WTC11 (cell line): ENCODE measurements around the gene LHB. TPM values are rescaled to one million over a fixed set of nuclear protein-coding genes. Genes with fewer than 3 reads are reported as not detected.
"Not testable (repeated sequence)": the region's sequence is repeated elsewhere in the genome, so short reads cannot be mapped to it uniquely, and the experiment has no call there.

Experiments used
- ATAC-seq: fragments of 200-7000 bp; cut with Tn5 transposase; 2 replicates; pipeline ENCODE4 v1.10.0; 2021; ENCODE audit warnings: mild to moderate bottlenecking, moderate library complexity
- CTCF ChIA-PET: fragments of 300-600 bp; sonication (Branson Sonifier 250); formaldehyde crosslinking; loops from one replicate; lab custom pipeline; 2021; ENCODE audit warnings: antibody characterized with exemption; lab: Charles Lee
- POLR2A ChIA-PET: fragments of 350-600 bp; sonication (Branson Sonifier 250); formaldehyde crosslinking; loops from one replicate; lab custom pipeline; 2021; ENCODE audit warnings: antibody characterized with exemption; lab: Charles Lee
- DNase-seq: peaks from one replicate; pipeline ENCODE4 v3.0.0; 2021; ENCODE audit warnings: low spot score
- H3K27ac Mint-ChIP-seq: 2 replicates; pipeline ENCODE4 v1.8.0; 2021; ENCODE audit warnings: mixed read lengths
- H3K27me3 Mint-ChIP-seq: 2 replicates; pipeline ENCODE4 v1.8.0; 2021; ENCODE audit warnings: low read depth, mild to moderate bottlenecking, moderate library complexity, mixed read lengths
- H3K36me3 Mint-ChIP-seq: 2 replicates; pipeline ENCODE4 v1.8.0; 2021; ENCODE audit warnings: mixed read lengths
- H3K4me1 Mint-ChIP-seq: 2 replicates; pipeline ENCODE4 v1.8.0; 2022; ENCODE audit warnings: mixed read lengths
- H3K4me3 Mint-ChIP-seq: 2 replicates; pipeline ENCODE4 v1.8.0; 2021; ENCODE audit warnings: mild to moderate bottlenecking, moderate library complexity, mixed read lengths
- H3K9me3 Mint-ChIP-seq: 2 replicates; pipeline ENCODE4 v1.8.0; 2021; ENCODE audit warnings: mixed read lengths
- SMAD3 ChIP-seq: sonication (generic); formaldehyde crosslinking; IDR thresholded peaks from 2 replicates; pipeline ENCODE4 v1.8.0; 2022; ENCODE audit warnings: missing genetic modification reagents, mild to moderate bottlenecking, borderline replicate concordance
- ZBTB21 ChIP-seq: sonication (generic); formaldehyde crosslinking; IDR thresholded peaks from 2 replicates; pipeline ENCODE4 v1.8.1; 2023; ENCODE audit warnings: mild to moderate bottlenecking, missing genetic modification reagents, borderline replicate concordance
- ZMAT4 ChIP-seq: fragments of 250-450 bp; sonication (Bioruptor Pico); IDR thresholded peaks from 2 replicates; pipeline ENCODE4 v1.9.0; 2021; ENCODE audit warnings: mild to moderate bottlenecking
- ZNF263 ChIP-seq: sonication (generic); formaldehyde crosslinking; IDR thresholded peaks from 2 replicates; pipeline ENCODE4 v1.8.1; 2022; ENCODE audit warnings: low read depth, mild to moderate bottlenecking, moderate library complexity, missing genetic modification reagents
- ZNF396 ChIP-seq: fragments of 250-450 bp; sonication (Bioruptor Pico); IDR thresholded peaks from 2 replicates; pipeline ENCODE4 v1.8.0; 2021; ENCODE audit warnings: mild to moderate bottlenecking, moderate library complexity, borderline replicate concordance
- total RNA-seq: library from RNA; stranded (reverse); gene quantifications from 3 replicates; pipeline ENCODE4 v1.2.3, GENCODE V29; 2021
- TF ChIP-seq, protein P1 (sequence below): sonication (generic); formaldehyde crosslinking; IDR thresholded peaks from 2 replicates; pipeline ENCODE4 v1.8.1; 2022; ENCODE audit warnings: missing genetic modification reagents, borderline replicate concordance

Gene LHB
- total RNA-seq, 1 experiment from 2014 or later = not detected

DNA sequence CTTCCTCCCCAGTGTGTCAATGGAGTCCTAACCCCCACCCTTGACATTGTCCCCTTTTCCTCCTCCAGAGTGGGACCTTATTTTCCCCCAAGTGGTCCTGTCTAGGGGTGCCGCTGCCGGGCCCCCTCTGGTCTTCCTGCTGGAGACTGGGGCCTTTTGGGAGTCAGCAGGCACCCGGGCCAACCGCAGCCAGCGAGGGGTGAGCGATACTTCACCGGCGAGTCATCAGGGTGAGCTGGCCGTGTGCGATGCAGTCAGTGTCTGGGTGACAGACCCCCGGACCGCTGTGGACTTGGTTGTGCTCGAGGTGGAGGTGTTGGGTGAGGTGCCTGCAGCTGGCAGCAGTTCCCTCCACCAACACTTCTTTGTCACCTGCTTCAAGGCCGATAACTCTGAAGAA is 12.9 kb upstream of the LHB start:
- POLR2A ChIA-PET, H3K36me3 Mint-ChIP-seq, H3K4me3 Mint-ChIP-seq, DNase-seq, H3K9me3 Mint-ChIP-seq, ATAC-seq, H3K27ac Mint-ChIP-seq, H3K4me1 Mint-ChIP-seq: not testable (repeated sequence)
- CTCF ChIA-PET = interaction anchor here (1.5 kb wide), 1 partner anchor 30 kb away, joined by 4 read pairs; no protein-coding TSS in a partner anchor
- H3K27me3 Mint-ChIP-seq = peaks cover 37% of the 10 kb centered on the region

DNA sequence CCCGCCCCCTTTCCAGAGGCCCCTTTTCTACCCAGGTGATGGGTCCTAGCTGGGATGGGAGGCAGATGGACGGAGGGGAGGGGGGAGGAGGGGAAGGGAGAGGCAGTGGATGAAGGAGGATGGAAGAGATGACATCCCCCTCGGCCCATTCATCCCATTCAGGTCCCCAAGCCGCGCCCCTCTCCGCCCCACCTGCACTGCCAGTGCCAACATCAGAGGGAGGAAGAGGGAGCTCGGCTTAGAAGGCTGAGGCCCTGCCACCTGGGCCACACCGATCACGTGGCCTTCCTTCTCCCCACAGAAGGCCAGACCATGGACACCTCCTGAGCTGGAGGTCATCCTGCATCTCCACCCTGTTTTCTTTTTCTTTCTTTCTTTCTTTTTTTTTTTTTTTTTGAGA is 11.8 kb upstream of the LHB start:
- DNase-seq, ATAC-seq, H3K36me3 Mint-ChIP-seq, POLR2A ChIA-PET, H3K4me3 Mint-ChIP-seq, H3K4me1 Mint-ChIP-seq, H3K9me3 Mint-ChIP-seq, H3K27ac Mint-ChIP-seq: not testable (repeated sequence)
- CTCF ChIA-PET = interaction anchor here (0.7 to 2.0 kb wide), 5 partner anchors 9 to 197 kb away, joined by 3 to 6 read pairs (median 4); no protein-coding TSS in a partner anchor
- peaks cover 37% of the 10 kb centered on the region for H3K27me3 Mint-ChIP-seq

DNA sequence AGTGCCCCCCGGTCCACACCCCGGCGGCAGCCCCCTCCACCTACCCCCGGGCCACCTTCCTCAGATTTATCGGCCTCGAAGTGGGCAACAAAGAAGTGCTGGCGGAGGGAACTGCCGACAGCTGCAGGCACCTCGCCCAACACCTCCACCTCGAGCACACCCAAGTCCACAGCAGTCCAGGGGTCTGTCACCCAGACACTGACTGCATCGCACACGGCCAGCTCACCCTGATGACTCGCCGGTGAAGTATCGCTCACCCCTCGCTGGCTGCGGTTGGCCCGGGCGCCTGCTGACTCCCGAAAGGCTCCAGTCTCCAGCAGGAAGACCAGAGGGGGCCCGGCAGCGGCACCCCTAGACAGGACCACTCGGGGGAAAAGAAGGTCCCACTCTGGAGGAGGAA is 8.7 kb upstream of the LHB start:
- not testable (repeated sequence) for H3K4me3 Mint-ChIP-seq

DNA sequence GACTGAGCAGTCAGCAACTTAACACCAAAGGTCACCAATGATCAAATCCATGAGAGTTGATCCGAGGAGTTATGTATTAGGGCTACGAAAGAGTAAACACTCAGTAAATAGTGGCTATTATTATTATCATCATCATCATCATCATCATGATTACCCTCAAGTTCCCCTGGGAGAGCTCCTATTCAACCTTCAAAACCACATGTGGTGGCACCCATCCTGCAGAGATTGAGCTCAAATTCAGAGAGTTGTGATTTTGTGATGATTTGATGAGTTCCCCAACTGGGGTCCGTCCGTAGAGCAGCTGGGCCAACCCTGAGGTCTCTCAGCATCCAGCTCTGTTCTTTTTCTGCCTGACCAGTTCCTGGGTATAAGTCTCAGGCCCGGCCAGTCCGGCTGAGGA is 8.2 kb upstream of the LHB start:
- H3K27ac Mint-ChIP-seq, H3K4me3 Mint-ChIP-seq, H3K9me3 Mint-ChIP-seq, CTCF ChIA-PET, ATAC-seq, DNase-seq, POLR2A ChIA-PET, H3K4me1 Mint-ChIP-seq, H3K36me3 Mint-ChIP-seq: not testable (repeated sequence)
- peaks cover 45% of the 10 kb centered on the region for H3K27me3 Mint-ChIP-seq

More for the DNA sequence above, 8.7 kb upstream of the LHB start:
- CTCF ChIA-PET, ATAC-seq, H3K36me3 Mint-ChIP-seq, H3K4me1 Mint-ChIP-seq, H3K27ac Mint-ChIP-seq, H3K9me3 Mint-ChIP-seq, POLR2A ChIA-PET, DNase-seq: not testable (repeated sequence)
- H3K27me3 Mint-ChIP-seq = peaks cover 44% of the 10 kb centered on the region

DNA sequence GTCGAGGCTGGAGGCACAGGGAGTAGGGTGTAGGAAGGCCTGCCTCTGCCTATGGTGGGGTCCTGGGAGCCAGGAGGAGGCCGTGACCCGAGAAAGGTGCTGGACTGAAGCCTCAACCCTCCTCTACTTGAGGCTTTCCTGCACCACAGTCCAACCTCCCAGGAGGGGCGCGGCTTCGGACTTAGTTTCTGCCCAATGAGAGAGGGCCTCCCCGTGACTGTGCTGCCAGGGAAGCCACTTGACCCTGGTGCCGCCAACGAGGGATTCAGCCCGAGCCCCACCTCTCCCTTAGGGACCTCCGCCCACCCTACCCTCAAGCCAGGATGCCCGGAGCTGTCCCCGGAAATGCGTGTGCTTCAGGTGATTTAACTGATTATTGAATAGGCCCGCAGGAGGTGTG is 7.3 kb upstream of the LHB start, which contains the start of gene CGB3:
Gene CGB3, minus strand, starts transcription at position 101 of the 400 bp plus-strand sequence. CDS start 362 bp downstream, outside the sequence.
- POLR2A ChIA-PET, CTCF ChIA-PET, H3K4me3 Mint-ChIP-seq, H3K9me3 Mint-ChIP-seq, H3K27ac Mint-ChIP-seq, DNase-seq, ATAC-seq, H3K36me3 Mint-ChIP-seq: not testable (repeated sequence)
- peaks cover 44% of the 10 kb centered on the region for H3K27me3 Mint-ChIP-seq
- H3K4me1 Mint-ChIP-seq = peaks cover 14% of the 10 kb centered on the region

GRCh38 chr19:49022116-49022515 is 5.2 kb upstream of the LHB start:
- ATAC-seq (no peak), DNase-seq (no peak)
- ChIA-PET POLR2A (no interaction called here), CTCF (interaction anchor here (1.3 to 6.5 kb wide), 4 partner anchors 9 to 29 kb away, joined by 4 to 78 read pairs (median 42); partner anchors contain the start of genes GYS1 and RUVBL2)
- Mint-ChIP-seq H3K9me3 (no peaks in the 10 kb centered on the region), H3K27ac (no peak overlapping the region), H3K36me3 (no peaks in the 10 kb centered on the region), H3K4me1 (peaks cover 23% of the 10 kb centered on the region), H3K4me3 (no peak overlapping the region), H3K27me3 (peaks cover 55% of the 10 kb centered on the region)
- TF ChIP-seq, protein P1, sequence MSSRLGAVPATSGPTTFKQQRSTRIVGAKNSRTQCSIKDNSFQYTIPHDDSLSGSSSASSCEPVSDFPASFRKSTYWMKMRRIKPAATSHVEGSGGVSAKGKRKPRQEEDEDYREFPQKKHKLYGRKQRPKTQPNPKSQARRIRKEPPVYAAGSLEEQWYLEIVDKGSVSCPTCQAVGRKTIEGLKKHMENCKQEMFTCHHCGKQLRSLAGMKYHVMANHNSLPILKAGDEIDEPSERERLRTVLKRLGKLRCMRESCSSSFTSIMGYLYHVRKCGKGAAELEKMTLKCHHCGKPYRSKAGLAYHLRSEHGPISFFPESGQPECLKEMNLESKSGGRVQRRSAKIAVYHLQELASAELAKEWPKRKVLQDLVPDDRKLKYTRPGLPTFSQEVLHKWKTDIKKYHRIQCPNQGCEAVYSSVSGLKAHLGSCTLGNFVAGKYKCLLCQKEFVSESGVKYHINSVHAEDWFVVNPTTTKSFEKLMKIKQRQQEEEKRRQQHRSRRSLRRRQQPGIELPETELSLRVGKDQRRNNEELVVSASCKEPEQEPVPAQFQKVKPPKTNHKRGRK (CRISPR knock-in tag) = no peak

DNA sequence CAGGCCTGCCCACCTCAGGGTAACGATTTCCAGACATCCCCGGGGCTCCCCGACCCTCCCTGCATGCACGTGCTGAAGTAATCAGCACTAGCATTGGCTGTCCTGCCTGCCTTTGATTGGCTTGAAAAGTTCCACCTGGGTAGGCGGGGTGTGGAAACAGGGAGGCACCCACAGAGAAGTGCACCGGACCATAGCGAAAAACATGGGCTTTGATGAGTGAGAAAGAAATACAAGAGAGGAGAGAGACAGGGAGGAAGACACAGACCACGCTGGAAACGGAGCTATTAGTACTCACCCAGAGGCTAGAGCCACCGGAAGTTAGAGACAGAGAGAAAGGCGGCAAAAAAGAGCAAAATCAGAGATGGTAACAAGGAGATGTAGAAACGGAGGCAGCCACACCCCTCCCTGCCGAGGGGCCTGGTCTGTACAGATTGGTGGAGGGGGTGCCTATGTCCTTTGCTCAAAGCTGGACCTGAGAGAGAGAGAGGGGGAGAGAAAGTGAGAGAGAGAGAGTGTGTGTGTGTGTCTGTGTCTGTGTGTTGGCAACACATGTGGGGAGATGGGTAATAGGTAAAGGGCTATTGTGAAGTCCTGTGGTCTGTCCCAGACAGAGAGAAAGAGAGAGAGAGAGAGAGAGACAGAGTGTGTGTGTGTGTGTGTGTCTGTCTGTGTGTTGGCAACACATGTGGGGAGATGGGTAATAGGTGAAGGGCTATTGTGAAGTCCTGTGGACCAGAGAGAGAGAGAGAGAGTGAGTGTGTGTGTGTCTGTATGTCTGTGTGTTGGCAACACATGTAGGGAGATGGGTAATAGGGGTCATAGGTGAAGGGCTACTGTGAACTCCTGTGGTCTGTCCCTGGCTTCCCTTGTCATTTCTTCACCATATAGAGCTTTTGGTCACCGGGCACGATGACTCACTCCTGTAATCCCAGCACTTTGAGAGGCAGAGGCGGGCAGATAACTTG is 4.3 kb upstream of the LHB start:
- H3K4me3 Mint-ChIP-seq = no peak overlapping the region
- ChIA-PET CTCF (interaction anchor here (0.5 to 6.5 kb wide), 11 partner anchors 10 to 458 kb away, joined by 3 to 78 read pairs (median 20); partner anchors contain the start of genes CGB2, CGB7, GYS1 and RUVBL2), POLR2A (no interaction called here)
- TF ChIP-seq ZNF396 (CRISPR knock-in tag) = no peak
- TF ChIP-seq ZMAT4 = no peak
- no peak for TF ChIP-seq ZBTB21 (CRISPR knock-in tag)
- no peak for TF ChIP-seq ZNF263 (CRISPR knock-in tag)
- no peak for TF ChIP-seq SMAD3 (CRISPR knock-in tag)
- H3K9me3 Mint-ChIP-seq = no peaks in the 10 kb centered on the region
- DNase-seq (no peak), ATAC-seq (no peak)
- peaks cover 23% of the 10 kb centered on the region for H3K4me1 Mint-ChIP-seq
- peaks cover 55% of the 10 kb centered on the region for H3K27me3 Mint-ChIP-seq
- H3K27ac Mint-ChIP-seq = no peak overlapping the region
- H3K36me3 Mint-ChIP-seq = no peaks in the 10 kb centered on the region
